NCI-H2107 treated with DMSO at 0.1 percent for 48 hours (cell line): ENCODE data around the gene CDK10.

ENCODE experiments used
- DNase-seq: peaks from one replicate; lab custom pipeline; 2025; ENCODE audit not compliant: unreplicated experiment; lab: John Stamatoyannopoulos, UW

CDK10 gene

DNA sequence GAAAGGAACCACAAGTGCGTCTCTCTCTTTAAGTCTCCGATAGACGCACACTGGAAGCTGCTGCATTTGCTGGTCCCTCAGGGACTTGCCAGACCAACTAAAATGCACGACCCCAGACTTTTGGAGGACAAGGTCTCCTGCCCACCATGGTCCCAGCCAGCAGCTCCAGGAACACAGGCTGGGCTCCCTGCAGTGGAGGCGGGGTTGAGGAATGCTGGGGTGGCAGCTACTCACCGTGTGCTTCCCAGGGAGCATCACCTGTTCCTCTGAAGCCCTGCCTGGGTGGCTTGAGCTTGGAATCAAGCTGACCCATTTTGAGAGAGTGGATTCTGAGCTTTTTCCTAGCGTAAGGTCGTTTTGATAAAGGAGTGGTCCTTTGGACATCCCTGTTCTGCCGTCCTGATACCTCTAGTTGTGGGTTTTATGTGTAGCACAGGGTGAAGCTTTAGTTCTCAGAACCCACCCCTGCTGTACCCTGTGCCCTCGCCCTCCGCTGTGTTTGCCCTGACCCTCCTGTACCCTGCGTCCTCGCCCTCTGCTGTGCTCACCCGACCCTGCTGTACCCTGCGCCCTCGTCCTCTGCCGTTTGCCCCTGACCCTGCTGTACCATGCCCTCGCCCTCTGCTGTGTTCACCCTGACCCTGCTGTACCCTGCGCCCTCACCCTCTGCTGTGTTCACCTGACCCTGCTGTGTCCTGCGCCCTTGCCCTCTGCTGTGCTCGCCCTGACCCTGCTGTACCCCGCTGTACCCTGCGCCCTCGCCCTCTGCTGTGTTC lies 45.8 kb downstream of the CDK10 start:
- DNase-seq = no peak

- DNase-seq = no peak
Measured at GRCh38 chr16:89732918-89733242, 46.4 kb downstream of the CDK10 start.

DNA sequence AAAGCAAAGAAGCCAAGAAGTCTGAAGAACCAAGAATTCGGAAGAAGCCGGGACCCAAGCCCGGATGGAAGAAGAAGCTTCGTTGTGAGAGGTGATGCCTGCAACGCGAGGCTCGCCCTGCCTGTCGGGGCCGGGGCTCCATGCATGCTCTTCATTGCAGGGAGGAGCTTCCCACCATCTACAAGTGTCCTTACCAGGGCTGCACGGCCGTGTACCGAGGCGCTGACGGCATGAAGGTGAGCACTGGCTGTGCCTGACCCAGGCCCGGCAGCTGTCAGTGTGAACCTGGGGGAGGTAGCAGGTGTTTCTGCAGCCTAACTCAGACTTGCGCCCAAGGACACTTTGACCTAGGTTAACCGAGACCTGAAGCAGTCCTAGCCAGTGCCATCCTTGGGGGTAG lies 46.8 kb downstream of the CDK10 start:
- no peak for DNase-seq

DNA sequence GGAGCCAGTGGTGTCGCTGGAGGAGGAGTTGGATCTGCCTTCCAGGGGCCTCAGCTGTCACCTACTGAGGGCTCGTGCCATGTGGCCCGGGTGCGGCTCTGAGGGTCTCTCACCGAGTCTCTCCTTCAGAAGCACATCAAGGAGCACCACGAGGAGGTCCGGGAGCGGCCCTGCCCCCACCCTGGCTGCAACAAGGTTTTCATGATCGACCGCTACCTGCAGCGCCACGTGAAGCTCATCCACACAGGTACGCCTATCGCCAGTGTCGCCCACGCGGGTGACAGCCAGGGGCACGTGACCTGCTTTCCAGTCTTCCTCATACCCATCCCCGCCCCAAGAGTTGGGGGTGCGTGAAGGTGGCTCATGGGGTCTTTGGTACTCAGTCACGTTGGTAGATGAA lies 47.3 kb downstream of the CDK10 start:
- DNase-seq = no peak

- no peak for DNase-seq
Measured at GRCh38 chr16:89736554-89736953, 50.1 kb downstream of the CDK10 start.

DNA sequence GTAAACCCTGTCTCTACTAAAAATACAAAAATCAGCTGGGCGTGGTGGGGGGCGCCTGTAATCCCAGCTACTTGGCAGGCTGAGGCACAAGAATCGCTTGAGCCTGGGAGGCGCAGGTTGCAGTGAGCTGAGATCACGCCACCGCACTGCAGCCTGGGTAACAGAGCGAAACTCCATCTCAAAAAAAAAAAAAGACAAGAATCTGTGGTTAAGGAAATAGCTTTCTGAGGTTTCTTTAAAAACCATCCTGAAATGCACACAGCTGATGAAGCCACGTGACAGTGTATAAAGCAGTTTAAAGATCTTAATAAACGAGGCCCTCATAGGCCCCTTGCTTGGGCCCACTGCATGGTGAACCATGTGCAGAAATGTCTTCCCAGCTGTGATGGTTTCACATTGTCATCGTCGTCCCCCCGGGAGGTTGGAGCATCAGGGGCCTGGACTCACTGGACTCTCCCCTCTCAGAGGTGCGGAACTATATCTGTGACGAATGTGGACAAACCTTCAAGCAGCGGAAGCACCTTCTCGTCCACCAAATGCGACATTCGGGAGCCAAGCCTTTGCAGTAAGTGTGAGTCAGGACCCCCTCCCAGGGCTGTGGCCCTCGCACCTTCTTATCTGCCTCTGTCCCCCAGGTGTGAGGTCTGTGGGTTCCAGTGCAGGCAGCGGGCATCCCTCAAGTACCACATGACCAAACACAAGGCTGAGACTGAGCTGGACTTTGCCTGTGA lies 51.0 kb downstream of the CDK10 start:
- no peak for DNase-seq

- DNase-seq = no peak
Measured at GRCh38 chr16:89738072-89738377, 51.5 kb downstream of the CDK10 start.

DNA sequence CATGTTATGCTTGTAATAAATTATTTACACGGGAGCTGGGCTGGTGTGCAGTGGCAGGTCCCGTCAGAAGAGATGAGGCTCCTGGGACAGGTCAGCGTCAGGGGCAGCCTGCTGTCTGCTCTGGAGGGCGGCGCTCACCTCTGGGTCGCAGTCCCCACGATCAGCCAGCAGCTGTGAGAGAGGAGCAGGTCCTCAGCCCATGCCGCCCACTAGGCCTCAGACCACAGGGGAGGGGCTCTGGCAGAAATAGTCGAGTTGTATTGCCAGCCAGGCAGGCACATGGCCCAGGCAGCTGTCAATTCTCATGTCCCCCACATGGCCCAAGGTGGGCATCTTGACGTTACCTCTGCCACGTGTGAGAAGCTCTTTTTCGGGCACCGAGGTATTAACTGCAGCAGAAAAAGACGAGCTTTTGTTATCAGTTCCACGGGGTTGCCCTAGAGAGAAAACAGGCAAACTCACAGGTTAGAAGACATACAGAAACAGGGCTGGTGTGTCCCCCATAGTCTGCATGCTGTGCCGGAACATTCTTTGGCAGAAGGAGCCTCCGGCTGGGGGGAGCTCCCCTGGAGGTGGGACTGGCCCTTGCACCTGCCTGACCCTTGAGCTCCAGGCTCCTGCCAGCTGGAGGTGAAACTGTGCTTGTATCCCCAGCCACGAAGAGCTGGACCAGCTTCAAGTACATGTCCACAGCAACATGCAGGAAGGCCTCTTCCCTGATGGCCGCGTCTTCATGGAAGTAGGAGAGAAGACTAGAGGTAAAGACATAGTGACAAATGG lies 52.2 kb downstream of the CDK10 start:
- DNase-seq = no peak

DNA sequence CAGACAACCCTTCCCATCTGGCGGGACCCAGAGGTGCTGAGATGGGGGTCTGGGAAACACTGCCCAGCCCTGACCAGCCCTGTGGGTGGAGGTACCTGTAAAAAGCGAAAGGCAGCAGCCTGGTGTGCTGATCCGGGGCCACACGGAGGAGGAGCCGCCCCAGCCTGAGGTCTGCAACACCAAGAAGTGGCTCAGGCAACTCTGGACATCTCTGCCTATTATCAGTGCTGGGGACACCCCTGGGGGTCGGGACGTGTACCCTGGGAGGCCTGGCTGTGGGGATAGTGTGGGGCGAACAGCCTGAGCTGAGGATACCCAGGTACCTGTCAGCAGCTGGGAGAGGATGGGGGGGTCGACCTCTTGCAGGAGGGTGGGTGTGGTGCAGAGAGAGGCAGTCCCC lies 52.9 kb downstream of the CDK10 start:
- no peak for DNase-seq

GRCh38 chr16:89741342-89742014 lies 55.0 kb downstream of the CDK10 start:
- no peak for DNase-seq

DNA sequence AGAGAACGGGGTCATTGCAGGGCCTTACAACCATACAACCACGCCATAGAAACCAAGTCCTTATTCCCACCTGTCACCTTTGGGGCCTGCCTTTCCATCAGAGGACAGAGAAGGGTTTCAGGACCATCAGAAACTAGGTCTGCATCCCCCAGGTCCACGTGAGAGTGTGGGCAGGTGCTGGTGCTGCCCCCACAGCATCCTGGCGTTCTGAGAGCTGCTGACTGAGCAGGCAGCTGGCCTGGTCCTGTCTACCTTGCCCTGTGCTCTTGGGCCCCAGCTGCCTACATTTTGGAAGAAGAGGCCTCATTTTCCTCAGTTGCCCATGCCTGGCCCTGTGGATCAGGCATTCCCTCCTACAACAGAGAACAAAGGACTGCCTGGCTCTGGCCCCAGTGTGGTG lies 56.5 kb downstream of the CDK10 start:
- no peak for DNase-seq

DNA sequence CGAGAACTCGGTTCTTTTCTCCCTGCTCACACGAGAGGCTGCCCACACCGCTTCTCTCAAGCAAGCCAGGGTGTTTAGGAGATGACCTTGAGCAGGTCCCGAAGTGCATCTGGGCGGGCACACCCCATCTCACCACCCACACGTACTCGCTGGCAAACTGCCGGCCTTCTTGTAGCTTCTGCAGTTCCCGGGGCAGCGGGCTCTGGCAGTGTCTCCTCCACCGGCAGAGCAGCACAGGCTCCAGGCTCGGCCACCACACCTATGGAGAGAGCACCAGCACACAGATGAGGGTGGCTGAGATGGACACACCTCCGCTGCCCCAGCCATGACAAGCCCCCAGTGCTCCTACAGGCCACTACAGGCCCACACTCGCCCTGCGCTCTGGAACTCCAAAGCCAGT lies 58.3 kb downstream of the CDK10 start:
- no peak for DNase-seq
